ENCODE measurements around the gene PRKAG2.

GRCh38 chr7:151894111-151895007 lies 17.4 kb upstream of the PRKAG2 start:
- TF ChIP-seq CTCF (IDR thresholded peaks at IDR 0.05) (no peak), POLR2A (IDR thresholded peaks at IDR 0.05) (no peak), EP300 (IDR thresholded peaks at IDR 0.05) (no peak)
